Measurements from ENCODE around the gene CCL16.

DNA sequence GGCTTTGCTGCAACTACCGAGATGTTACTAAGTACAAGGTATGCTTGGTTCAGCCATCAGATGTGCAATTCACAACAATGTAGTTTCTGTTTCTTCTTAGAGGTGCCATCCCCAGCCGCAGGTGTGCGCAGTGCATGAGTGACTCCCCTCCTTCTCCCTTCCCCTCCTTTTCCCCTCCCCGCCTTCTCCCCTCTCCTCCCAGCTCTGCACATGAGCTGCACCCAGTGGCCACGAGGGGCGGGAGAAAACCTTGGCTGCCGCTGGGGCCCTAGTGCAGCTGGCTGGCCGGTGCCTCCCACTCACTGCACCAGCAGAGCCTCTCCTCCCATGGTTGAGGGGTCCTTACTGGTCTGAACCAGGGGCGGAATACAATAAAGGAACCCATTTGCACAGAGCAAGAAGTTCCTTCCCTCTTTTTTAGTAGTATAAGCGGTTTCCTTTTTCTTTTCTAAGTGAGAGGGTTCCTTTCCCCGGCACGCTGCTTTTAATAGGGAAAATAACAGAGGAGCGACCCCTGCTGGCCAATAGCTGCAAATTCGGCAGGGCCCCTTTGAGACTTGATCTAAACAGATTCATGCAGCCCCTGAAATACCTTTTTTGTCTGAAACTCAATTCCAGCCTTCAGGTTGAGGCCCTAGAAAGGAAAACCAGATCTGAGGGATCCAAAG lies 27.8 kb upstream of the CCL16 start:
- TF ChIP-seq, protein P1, sequence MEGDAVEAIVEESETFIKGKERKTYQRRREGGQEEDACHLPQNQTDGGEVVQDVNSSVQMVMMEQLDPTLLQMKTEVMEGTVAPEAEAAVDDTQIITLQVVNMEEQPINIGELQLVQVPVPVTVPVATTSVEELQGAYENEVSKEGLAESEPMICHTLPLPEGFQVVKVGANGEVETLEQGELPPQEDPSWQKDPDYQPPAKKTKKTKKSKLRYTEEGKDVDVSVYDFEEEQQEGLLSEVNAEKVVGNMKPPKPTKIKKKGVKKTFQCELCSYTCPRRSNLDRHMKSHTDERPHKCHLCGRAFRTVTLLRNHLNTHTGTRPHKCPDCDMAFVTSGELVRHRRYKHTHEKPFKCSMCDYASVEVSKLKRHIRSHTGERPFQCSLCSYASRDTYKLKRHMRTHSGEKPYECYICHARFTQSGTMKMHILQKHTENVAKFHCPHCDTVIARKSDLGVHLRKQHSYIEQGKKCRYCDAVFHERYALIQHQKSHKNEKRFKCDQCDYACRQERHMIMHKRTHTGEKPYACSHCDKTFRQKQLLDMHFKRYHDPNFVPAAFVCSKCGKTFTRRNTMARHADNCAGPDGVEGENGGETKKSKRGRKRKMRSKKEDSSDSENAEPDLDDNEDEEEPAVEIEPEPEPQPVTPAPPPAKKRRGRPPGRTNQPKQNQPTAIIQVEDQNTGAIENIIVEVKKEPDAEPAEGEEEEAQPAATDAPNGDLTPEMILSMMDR (IDR thresholded peaks at IDR 0.05): no peak
- no peak for TF ChIP-seq POLR2A (IDR thresholded peaks at IDR 0.05)
